ENCODE results near the gene S1PR3.
"Not testable (repeated sequence)": the region's sequence is repeated elsewhere in the genome, so short reads cannot be mapped to it uniquely, and the experiment has no call there.

Gene S1PR3

DNA sequence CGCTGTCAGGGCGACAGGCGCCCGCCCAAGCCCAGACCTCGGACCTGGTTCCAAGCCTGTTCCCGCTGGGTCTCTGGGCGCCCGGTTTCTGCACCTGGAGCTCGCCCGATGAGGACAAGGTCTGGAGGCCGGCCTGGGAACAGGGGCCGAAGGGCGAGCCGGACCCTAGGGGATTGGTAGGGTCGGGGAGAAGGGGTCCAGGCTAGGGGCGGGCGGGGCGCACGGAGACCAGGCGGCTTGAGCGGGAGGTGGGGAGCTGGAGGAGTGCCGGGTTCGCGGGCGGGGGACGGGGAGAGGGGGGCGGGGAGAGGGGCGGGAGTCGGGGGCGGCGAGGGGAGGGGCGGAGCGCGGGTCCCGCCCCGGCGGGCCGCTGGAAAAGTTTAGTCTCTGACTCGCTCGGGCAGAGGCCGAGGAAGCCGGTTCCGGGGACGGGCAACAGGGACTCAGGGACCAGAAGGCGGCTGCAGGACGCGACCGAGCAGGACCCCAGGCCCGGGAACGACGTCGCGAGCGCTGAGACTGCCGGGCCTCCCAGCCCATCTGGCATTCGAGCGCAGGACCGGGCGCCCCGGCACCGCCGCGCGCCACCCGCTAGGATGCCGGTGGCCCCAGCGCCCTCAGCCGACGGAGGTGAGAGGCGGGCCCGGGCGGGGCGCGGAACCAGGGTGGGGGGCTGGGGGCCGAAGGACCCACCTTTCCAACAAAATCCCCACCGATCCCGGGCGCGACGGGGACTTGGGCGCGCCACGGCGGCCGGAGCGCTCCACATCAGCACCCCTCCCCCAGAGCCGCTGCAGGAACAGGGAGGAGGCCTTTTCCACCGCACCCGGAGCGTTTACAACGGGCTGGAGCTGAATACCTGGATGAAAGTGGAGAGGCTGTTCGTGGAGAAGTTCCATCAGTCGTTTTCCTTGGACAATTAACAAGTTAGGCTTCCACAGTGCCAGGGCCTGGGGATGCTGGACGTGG lies at the start of gene S1PR3:
TSS of gene S1PR3 (plus strand) at position 403 of the 969 bp plus-strand sequence. CDS start 9,733 bp downstream, outside the sequence.
- peak within 1 kb of the TSS; percentile 81 for H3K4me3 ChIP-seq (ENCODE audit: control insufficient read depth, low read depth, low read length)
- DNase-seq (ENCODE audit: low read depth) = no peak
- TF ChIP-seq, protein P1, sequence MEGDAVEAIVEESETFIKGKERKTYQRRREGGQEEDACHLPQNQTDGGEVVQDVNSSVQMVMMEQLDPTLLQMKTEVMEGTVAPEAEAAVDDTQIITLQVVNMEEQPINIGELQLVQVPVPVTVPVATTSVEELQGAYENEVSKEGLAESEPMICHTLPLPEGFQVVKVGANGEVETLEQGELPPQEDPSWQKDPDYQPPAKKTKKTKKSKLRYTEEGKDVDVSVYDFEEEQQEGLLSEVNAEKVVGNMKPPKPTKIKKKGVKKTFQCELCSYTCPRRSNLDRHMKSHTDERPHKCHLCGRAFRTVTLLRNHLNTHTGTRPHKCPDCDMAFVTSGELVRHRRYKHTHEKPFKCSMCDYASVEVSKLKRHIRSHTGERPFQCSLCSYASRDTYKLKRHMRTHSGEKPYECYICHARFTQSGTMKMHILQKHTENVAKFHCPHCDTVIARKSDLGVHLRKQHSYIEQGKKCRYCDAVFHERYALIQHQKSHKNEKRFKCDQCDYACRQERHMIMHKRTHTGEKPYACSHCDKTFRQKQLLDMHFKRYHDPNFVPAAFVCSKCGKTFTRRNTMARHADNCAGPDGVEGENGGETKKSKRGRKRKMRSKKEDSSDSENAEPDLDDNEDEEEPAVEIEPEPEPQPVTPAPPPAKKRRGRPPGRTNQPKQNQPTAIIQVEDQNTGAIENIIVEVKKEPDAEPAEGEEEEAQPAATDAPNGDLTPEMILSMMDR (IDR thresholded peaks at IDR 0.05; ENCODE audit: control insufficient read depth, insufficient read depth, low read depth, low read length, missing control alignments) = no peak

DNA sequence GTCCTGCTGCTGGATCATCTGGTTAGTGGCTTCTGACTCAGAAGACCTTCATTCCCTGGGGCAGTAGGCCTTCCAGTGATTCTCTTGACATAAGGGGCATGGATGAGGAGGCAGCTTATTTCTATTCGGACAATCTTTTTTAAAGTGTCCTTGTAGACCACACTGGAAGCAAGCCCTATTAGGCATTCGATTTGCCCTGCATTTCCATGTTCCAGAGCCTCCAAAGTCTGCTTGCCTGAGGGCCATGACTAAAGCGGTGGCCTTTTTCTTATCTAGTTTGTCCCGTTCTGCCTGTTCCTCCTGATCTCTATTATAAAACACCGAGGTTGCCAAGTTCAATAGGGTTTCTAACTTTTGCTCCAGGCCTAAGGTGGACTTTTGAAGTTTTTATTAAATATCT lies 49.7 kb upstream of the S1PR3 start:
- not testable (repeated sequence) for DNase-seq (ENCODE audit: low read depth); H3K4me3 ChIP-seq (ENCODE audit: control insufficient read depth, low read depth, low read length)

DNA sequence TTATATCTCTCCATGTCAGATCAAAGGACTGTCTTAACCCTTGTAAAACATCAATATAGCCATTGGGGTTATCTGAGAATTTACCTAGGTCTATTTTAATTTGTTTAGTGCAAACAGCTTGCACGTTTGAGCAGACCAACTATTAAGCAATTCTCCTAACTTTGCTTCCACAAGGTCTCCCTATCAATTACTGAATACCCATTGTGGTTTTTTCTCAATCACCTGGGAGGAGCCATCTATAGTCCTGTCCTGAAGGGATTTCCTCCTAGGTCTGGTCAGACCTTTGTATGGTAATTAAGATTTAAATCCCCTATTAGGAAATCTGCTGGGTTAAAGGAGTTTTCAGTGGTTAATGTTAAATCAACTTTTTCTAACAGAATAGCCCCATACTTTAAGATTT lies 48.9 kb upstream of the S1PR3 start:
- no peak overlapping the region for H3K4me3 ChIP-seq (ENCODE audit: control insufficient read depth, low read depth, low read length)
- no peak for DNase-seq (ENCODE audit: low read depth)

DNA sequence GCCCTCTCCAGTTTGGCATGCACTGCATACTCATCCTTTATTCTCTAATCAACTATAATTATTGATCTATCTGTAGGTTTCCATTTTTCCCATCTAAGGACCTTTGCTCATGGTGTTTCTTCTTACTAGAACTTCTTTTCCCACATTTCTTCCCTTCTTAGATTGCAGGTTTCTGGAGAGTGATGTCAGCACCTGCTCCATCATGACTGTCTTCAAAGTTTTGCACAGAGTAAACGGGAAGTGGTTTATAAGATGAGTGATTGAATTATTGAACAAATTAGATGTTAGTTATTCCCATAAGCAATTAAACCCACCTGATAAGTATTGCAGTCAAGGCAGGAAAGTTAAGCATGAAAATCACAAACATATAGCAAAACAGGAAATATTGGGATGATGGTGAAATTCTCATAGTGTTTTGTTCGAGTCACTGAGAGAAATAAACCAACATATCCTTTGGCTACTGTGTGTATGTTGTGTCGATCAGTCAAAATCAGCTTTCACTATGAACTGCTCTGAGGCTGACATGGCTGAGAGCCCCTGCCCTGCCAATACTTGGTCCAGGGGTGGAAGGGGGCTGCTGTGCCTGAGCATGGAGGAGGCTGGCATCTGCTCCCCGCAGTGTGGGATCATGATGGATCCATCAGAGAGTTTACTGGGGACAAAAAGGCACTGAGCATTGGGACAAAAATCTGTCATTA lies 45.5 kb upstream of the S1PR3 start:
- TF ChIP-seq, protein P1 (IDR thresholded peaks at IDR 0.05; ENCODE audit: control insufficient read depth, insufficient read depth, low read depth, low read length, missing control alignments) = no peak
- H3K4me3 ChIP-seq (ENCODE audit: control insufficient read depth, low read depth, low read length) = no peak overlapping the region
- DNase-seq (ENCODE audit: low read depth) = no peak

More for the DNA sequence above, 48.9 kb upstream of the S1PR3 start:
- TF ChIP-seq, protein P1 (IDR thresholded peaks at IDR 0.05; ENCODE audit: control insufficient read depth, insufficient read depth, low read depth, low read length, missing control alignments) = no peak

DNA sequence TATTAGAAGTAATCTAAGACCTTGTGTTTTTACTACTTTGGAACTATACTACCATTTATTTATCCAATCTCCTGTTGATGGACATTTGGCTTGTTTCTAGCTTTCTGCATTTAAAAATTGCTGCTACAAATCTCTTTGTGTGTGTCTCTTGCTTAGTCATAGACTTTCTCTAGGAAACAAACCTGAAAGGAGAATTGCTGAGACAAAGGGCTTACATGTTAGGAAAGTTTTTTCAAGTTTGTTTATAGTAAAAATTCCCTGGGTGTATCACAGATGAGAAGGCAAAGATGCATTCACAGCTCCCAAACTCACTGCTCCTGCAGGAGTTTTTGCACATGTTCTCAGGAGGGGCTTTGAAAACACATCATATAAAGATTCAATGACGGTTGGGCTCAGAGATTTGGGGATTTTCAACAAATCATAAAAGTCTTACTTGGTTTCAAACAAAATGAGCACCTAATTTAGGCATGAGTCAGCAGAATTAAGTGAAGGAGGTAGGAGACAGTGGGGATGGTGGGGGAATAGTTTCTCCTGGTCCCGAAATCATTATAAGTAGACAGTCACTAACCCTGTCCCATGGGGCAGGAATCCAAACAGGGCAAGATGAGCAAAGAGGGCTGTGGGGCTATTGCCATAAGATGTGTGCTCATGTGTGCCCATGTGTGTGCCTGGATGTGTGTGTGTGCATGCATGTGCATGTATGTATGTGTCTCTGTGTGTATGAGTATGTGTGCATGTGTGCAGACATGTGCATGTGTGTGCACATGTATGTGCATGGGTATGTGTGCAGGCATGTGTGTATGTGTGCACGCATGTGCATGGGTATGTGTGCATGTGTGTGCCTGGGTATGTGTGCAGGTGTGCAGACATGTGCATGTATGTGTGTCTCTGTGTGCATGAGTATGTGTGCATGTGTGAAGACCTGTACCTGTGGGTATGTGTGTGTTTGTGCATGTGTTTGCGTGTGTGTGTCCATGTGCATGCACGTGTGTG lies 43.4 kb upstream of the S1PR3 start:
- H3K4me3 ChIP-seq (ENCODE audit: control insufficient read depth, low read depth, low read length) = no peak overlapping the region
- TF ChIP-seq, protein P1 (IDR thresholded peaks at IDR 0.05; ENCODE audit: control insufficient read depth, insufficient read depth, low read depth, low read length, missing control alignments) = no peak
- DNase-seq (ENCODE audit: low read depth) = peak; percentile 3

DNA sequence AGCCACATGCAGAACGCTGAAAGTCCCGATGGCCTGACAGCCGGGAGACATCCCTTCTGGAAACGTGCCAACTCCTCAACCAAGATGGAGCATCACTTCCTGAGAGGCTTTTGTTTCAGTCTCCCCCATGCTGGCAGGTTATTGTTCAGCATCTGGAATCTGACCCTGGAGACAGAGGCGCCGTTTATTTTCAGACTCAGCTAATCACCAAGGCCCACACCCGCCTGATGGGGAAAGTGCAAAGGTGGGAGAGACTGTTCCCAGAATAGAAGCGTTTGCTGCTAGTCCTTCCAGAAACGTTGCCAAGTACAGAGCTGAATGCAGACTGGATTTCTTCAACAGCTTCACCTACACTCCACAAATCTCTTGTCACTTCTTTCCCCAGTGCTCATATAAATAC lies 41.8 kb upstream of the S1PR3 start:
- TF ChIP-seq, protein P1 (IDR thresholded peaks at IDR 0.05; ENCODE audit: control insufficient read depth, insufficient read depth, low read depth, low read length, missing control alignments) = no peak
- no peak for DNase-seq (ENCODE audit: low read depth)
- H3K4me3 ChIP-seq (ENCODE audit: control insufficient read depth, low read depth, low read length) = no peak overlapping the region
